Cardiac septum (tissue), 1 donor: ENCODE results near the gene SH3BGRL2. TPM values are rescaled to one million over a fixed set of nuclear protein-coding genes. Genes with fewer than 3 reads are reported as not detected.
A peak's percentile ranks its signal among the peaks of the same experiment; 100 is the strongest.
"Not testable (repeated sequence)": the region's sequence is repeated elsewhere in the genome, so short reads cannot be mapped to it uniquely, and the experiment has no call there.

Experiments
- DNase-seq: peaks from one replicate; pipeline ENCODE4 v3.0.0-alpha.2; 2020; ENCODE audit warnings: low spot score
- intact Hi-C: fragments of 100-400 bp; cut with DNase I; formaldehyde crosslinking; loops from one replicate; pipeline ENCODE4 v1.14.0; 2022
- total RNA-seq: library from RNA; stranded (reverse); fragmentation: NEBNext Ultra II Directional; extraction: Animal tissue kit (Norgen Biotek cat#: 25700); gene quantifications from one replicate; pipeline ENCODE4 v1.2.1, GENCODE V29; 2021
- donor health status: DM: no; HTN: no; CAD: no.

SH3BGRL2 gene
- total RNA-seq, 1 donor from 2014 or later, result 5.8 TPM

DNA sequence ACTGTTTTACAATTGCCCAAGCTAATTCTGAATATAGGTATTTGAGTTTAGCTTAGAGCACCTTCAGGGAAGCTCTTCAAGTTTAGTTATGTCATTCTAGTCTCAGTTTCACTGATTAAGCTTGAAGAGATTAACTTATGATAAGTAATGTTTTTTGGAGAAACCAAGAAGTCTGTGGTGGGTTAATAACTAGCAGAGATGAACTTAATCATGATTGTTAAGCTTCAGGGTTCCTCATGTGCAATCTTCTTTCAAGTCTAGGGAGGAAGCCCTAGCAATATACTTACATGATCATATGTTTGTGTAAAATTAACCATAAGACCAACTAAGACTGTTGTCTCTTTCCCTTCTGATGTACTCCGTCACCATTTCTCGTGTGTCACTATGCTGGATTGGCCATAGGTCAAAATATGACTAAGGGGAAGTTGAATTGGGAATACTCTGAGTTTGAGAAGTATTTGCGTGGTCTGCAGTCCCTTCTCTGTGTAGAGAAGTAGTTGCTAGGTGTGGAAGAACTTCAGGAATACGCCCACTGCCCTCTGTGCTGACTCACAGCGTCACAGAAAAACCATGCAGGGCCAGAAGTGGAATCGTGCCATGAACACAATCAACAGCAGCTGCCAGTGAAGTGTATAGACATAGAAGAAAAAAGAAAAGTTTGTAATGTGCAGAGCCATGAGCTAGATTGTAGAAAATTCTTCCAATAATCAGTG lies 88.3 kb downstream of the SH3BGRL2 start:
- DNase-seq, result no peak
- intact Hi-C loops, result no loop called here

DNA sequence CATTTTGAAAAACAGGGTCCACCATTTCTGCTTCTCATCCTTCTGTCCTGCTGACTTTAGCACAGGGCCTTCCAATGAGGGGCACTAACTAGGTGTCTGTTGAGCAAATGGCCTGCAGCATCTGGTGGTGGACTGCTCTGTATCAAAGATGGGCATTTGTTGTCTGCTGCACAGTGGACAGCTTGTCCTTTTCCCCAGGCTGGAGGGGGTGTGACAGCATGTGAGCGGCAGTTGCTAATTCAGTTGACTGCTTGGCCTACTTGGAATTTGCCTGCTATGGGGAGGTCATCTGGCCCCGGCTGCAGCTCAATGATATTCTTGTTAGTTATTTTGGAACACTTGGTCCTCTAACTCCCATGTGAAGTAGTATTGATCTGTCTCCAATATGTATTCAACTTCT lies 93.7 kb downstream of the SH3BGRL2 start:
- intact Hi-C loops, result no loop called here
- peak; percentile 78 for DNase-seq

DNA sequence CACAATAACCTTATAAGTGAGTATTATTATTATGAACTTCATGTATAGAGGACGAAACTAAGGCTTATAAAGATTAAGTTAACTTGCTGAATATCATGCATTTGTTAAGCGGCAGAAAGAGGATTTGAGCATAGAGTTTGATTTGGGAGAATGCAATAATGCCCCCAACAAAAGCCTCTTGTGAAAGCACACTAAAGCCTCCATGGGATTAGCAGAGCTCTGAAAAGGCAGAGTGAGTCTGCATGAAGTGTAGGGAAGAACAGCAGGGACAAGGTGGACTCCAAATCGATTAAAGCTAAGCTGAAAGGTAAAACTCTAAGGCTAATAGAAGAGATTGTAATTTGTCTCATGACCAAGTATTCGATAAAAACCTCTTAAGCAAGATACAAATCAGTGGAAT lies 100.3 kb downstream of the SH3BGRL2 start:
- DNase-seq, result no peak
- intact Hi-C loops, result no loop called here

DNA sequence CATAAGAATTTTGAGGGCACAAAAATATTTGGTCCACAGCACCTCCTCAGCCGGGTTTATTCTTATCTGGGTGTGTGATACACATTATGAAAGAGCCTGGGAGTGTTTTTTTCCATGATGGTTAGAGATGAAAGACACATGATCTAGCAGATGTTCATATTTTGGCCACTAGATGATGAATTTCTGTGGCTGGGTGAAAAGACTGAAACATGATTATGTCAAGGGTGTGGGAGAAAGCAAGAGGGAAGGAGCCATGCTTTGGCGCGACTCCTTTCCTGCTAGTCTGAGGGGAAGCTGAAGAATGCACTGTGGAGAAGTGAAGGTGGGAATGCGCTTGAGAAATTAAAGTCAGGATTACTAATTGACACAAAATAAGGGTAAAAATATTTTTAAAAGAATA lies 102.3 kb downstream of the SH3BGRL2 start:
- intact Hi-C loops, result no loop called here

DNA sequence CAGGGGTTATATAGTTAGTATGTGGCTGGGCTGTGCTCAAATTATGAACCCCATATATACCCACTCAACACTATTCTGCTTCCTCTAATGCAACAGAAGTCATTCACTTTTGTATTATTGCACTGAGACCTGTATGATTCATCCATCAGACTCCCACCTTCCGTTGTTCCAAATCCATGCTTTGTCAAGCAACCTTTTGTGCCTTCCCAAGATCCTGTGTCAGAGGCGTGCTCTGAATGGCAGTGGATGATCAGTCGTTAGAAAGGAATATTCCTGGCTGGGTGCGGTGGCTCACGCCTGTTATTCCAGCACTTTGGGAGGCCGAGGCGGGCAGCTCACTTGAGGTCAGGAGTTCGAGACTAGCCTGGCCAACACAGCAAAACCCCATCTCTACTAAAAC lies 103.2 kb downstream of the SH3BGRL2 start:
- DNase-seq, result no peak
- intact Hi-C loops, result no loop called here

More for the DNA sequence above, 102.3 kb downstream of the SH3BGRL2 start:
- no peak for DNase-seq

DNA sequence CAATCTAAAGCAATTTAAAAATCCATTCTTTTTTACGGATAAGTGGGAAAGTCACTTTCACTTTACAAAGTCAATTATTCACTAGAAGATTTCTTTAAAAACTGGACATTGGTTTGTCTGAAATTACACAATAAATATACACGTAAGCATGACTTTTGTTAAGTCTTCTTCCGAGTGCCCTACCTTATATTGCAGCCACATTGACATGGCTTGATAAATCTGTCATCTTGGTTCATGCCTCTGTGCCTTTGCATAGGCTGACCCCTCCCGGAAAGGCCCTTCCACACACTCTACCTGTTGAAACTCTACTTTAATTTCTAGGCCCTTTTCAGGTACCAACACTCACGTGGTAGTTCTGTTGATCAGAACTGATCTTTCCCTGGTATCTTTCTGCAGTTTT lies 104.1 kb downstream of the SH3BGRL2 start:
- DNase-seq, result no peak

DNA sequence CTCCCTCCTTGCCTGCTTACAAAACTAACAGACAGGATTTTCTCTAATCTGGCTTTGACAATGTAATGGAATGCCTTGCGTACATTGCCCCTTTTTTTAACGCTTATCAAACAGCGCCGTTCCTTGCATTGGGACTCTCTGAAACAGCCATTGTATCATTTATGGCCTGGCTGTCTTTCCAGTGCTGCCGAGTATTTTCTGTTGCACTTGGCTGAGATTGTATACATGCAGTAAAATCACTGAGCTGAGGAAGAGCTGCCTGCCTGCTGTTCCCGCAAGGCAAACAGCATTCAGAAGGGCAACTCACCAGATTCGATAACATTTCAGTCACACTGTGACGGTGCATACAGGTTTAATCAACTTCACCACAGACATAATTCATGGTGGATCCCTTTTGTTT lies 106.0 kb downstream of the SH3BGRL2 start:
- intact Hi-C loops, result no loop called here
- no peak for DNase-seq

More for the DNA sequence above, 104.1 kb downstream of the SH3BGRL2 start:
- intact Hi-C loops, result no loop called here

DNA sequence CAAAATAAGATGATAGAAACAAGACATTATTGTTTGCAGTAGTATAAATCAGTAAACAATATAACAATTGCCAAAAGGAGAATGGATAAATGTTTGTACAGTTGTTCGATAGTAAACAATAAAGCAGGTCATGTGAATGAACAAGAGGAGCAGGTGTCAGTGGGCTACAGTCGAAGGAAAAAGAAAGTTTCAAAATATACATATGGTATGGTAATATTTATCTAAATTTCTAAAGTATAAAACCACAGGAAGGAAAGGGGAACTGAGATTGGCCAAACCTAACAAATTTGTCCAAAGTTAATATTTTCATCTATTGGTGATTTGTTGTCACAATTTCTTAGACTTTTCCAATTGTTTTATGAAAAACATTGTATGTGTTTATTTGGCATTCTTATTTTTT lies 110.9 kb downstream of the SH3BGRL2 start:
- DNase-seq, result no peak
- intact Hi-C loops, result no loop called here

DNA sequence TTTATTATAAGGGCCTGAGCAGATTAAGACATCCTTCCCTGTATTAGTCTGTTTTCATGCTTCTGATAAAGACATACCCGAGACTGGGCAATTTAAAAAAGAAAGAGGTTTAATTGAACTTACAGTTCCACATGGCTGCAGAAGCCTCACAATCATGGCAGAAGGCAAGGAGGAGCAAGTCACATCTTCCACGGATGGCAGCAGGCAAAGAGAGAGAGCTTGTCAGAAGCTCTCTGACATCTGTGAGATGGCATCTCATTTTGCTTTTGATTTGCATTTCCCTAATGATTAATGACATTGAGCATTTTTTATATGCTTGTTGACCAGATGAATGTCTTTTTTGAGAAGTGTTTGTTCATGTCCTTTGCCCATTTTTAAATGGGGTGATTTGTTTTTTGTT lies 114.2 kb downstream of the SH3BGRL2 start:
- DNase-seq, intact Hi-C loops: not testable (repeated sequence)

DNA sequence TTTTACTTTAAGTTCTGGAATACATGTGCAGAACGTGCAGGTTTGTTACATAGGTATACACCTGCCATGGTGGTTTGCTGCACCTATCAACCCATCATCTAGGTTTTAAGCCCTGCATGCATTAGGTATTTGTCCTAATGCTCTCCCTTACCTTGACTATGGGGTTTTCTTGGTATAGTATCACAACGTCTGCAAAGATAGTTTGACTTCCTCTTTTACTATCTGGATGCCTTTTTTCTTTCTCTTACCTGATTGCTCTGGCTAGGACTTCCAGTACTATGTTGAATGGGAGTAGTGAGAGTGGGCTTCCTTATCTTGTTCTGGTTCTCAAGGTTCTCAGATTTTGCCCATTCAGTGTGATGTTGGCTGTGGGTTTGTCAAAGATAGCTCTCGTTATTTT lies 115.2 kb downstream of the SH3BGRL2 start:
- intact Hi-C loops, result not testable (repeated sequence)

DNA sequence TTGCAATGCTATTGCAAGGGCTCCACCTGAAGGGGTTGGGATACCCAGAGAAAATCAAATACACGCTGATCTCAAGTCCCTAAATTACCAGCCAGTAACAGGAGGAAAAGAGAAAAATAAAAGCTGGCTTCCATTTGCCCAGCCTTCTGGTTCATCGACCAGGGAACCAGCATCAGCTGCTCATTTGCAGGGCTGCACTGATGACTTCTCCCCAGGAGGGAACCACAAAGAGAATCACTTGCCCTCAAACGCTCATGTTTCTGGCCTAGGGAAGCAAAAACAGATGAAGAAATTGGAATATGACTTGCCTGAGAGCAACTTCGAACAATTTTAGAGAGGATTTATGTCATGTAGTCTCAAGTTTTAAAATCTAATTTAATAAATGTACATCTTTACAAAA lies 119.7 kb downstream of the SH3BGRL2 start:
- no peak for DNase-seq
- intact Hi-C loops, result no loop called here

More for the DNA sequence above, 115.2 kb downstream of the SH3BGRL2 start:
- not testable (repeated sequence) for DNase-seq

Other genes with a start within 250 kb of the SH3BGRL2 start
- 2.6 TPM for gene LCA5, start 93.9 kb upstream of the SH3BGRL2 start, total RNA-seq